ENCODE results near the gene GPR55. TPM values are rescaled to one million over a fixed set of nuclear protein-coding genes. Genes with fewer than 3 reads are reported as not detected.

The GPR55 gene
- total RNA-seq, 1 experiment from 2014 or later = not detected

- 0 out of 2 replicates have a peak, but pooled peaks have one; percentile 32 for TF ChIP-seq ATF6 (CRISPR knock-in tag; IDR thresholded peaks at IDR 0.05)
Measured at GRCh38 chr2:230864605-230865306, 60.3 kb downstream of the GPR55 start, which contains the start of gene ITM2C (continued).

- Mint-ChIP-seq H3K4me3 (peak overlapping the region; percentile 94), H3K36me3 (no peaks in the 10 kb centered on the region), H3K27ac (peak overlapping the region; percentile 97), H3K27me3 (ENCODE audit: low read depth) (no peaks in the 10 kb centered on the region; the same call in 1 of the 2 replicates), H3K4me1 (peaks cover 62% of the 10 kb centered on the region), H3K9me3 (peaks cover 7% of the 10 kb centered on the region; the same call in 1 of the 2 replicates)
- POLR2A ChIA-PET = interaction anchor here (0.9 kb wide), 1 partner anchor 128 kb away, joined by 3 read pairs; no protein-coding TSS in a partner anchor
- CTCF ChIA-PET = interaction anchor here (0.7 to 1.8 kb wide), 7 partner anchors 9 to 152 kb away, joined by 3 to 5 read pairs (median 4); no protein-coding TSS in a partner anchor
- no peak for ATAC-seq
- TF ChIP-seq PRRX2 (CRISPR knock-in tag; IDR thresholded peaks at IDR 0.05) (no peak), FOXK1 (CRISPR knock-in tag; IDR thresholded peaks at IDR 0.05) (0 out of 2 replicates have a peak, but pooled peaks have one; percentile 25), SP1 (CRISPR knock-in tag; conservative IDR thresholded peaks at IDR 0.05) (no peak), NFE2L1 (CRISPR knock-in tag; IDR thresholded peaks at IDR 0.05) (peak; percentile 57; the same call in 1 of the 2 replicates)
- no peak for DNase-seq (ENCODE audit: low spot score)
Measured at GRCh38 chr2:230864122-230864604, 60.9 kb downstream of the GPR55 start.

- DNase-seq (ENCODE audit: low spot score) (no peak), ATAC-seq (no peak)
- ChIA-PET POLR2A (interaction anchor here (0.9 kb wide), 1 partner anchor 128 kb away, joined by 3 read pairs; no protein-coding TSS in a partner anchor), CTCF (interaction anchor here (0.7 to 1.8 kb wide), 5 partner anchors 13 to 153 kb away, joined by 3 to 5 read pairs (median 4); no protein-coding TSS in a partner anchor)
- peak overlapping the region; percentile 94 for H3K4me3 Mint-ChIP-seq
- no peak for TF ChIP-seq SMAD4 (CRISPR knock-in tag; IDR thresholded peaks at IDR 0.05)
- no peak for TF ChIP-seq NFATC4 (CRISPR knock-in tag; IDR thresholded peaks at IDR 0.05)
- no peak for TF ChIP-seq MYBL2 (CRISPR knock-in tag; IDR thresholded peaks at IDR 0.05)
- no peak for TF ChIP-seq ATF6 (CRISPR knock-in tag; IDR thresholded peaks at IDR 0.05)
- no peak for TF ChIP-seq RELA (CRISPR knock-in tag; IDR thresholded peaks at IDR 0.05; ENCODE audit: borderline replicate concordance)
- TF ChIP-seq PRDM15 (CRISPR knock-in tag; IDR thresholded peaks at IDR 0.05) = no peak
- no peak for TF ChIP-seq GABPB1 (CRISPR knock-in tag; IDR thresholded peaks at IDR 0.05)
- H3K9me3 Mint-ChIP-seq = peaks cover 7% of the 10 kb centered on the region; the same call in 1 of the 2 replicates
- H3K4me1 Mint-ChIP-seq = peaks cover 57% of the 10 kb centered on the region
- H3K27ac Mint-ChIP-seq = peak overlapping the region; percentile 70
- H3K36me3 Mint-ChIP-seq = no peaks in the 10 kb centered on the region
- H3K27me3 Mint-ChIP-seq (ENCODE audit: low read depth) = no peaks in the 10 kb centered on the region; the same call in 1 of the 2 replicates
Measured at GRCh38 chr2:230863442-230864121, 61.5 kb downstream of the GPR55 start.

Data from WTC11 (cell line).